Stimulated activated CD8-positive, alpha-beta memory T cell treated with anti-CD3 and anti-CD28 coated beads, Interleukin-15, amount 100 ng/mL, for 24 hours (primary cell): ENCODE data around the gene MAML3.

Experiments used
- DNase-seq: peaks from one replicate; pipeline ENCODE4 v3.0.0-alpha.2; 2020; ENCODE audit warnings: low read depth

MAML3 gene

GRCh38 chr4:139809757-139810140, 344.2 kb downstream of the MAML3 start:
- no peak for DNase-seq

DNA sequence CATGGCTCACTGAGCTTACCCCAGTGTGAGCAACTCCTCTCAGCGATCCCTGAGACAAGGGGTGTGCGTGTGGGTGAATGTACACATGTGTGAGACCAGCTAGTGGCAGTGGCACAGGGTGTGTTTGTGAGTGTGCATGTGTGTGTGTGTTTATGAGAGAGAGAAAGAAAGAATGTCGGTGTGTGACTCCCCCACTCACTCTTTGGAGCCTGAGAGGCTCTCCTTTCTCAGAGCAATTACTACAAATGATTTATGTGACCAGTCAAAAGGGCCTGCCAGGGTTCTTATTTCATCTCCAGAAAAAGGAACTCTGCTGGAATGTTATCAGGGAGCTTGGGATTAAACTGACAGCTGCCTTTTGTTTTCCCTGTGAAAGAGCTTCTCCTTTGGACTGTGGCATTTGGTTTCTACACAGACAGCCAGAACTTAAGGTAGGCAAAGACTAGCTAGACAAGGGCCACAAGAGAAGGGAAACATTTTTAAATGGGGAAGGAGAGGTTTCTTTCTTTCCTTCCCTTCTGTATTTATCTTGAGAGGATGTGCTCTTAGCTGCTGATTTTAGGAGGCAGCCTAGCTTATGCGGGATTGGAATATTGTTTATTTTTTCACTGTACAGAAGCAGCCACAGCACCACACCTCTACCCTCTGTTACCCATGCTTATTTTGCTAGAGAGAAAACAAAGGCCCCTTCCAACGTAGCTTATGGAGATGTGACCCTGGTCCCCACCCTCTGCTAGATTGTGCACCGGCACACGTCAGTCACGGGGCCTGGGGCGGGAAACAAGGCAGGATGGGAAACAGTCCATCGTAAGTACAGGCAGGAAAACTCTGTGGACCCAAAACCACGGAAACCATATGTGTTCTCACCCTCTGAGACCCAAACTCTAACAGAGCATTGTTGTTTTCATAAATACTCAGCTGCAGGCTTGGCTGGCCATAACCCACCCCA, 344.9 kb downstream of the MAML3 start:
- DNase-seq = no peak

GRCh38 chr4:139808381-139808807, 345.6 kb downstream of the MAML3 start:
- no peak for DNase-seq

GRCh38 chr4:139807483-139807882, 346.5 kb downstream of the MAML3 start:
- DNase-seq = no peak

GRCh38 chr4:139806929-139807328, 347.1 kb downstream of the MAML3 start:
- DNase-seq = no peak

GRCh38 chr4:139802931-139803330, 351.1 kb downstream of the MAML3 start:
- DNase-seq = no peak

DNA sequence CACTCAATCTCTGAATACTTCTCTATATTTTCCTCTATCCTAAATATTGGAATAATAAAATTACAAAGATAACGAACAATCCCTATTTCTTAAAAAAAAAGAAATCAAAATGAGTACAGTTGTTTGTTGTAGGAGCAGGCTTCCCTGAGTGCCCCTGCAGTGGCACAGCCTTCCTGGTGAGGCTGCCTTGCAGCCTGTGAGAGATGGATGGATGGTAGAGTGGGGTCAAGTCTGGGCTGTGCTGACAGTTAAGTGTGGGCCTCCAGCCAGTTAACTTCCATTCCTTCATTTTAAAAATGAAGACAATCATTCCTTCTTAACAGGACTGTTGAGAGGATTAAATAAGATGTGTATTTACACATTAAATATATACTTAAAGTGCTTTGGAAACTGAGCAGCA, 351.5 kb downstream of the MAML3 start:
- no peak for DNase-seq

GRCh38 chr4:139801895-139802294, 352.1 kb downstream of the MAML3 start:
- DNase-seq = no peak

DNA sequence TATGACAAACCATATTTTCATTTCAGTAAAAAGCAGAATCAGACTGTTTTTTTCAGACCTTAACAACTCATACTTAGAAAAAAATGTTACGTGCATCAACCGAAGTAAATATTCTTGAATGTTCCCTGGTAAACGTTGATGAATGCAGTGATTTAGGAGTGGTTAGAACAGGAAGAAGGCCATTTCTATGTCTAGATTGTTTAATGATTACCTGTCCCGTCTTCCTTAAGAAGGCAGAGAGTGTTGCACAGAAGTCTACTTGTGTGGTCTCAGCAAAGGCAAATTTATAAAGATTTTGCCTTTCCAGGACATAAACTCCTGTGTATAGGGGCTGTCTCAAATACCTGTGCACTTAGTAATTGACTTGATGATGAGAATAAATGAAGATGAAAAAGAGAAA, 353.9 kb downstream of the MAML3 start:
- DNase-seq = no peak

- no peak for DNase-seq
These were observed 354.4 kb downstream of the MAML3 start for GRCh38 chr4:139799615-139800014.

GRCh38 chr4:139798456-139798855, 355.5 kb downstream of the MAML3 start:
- DNase-seq = no peak

DNA sequence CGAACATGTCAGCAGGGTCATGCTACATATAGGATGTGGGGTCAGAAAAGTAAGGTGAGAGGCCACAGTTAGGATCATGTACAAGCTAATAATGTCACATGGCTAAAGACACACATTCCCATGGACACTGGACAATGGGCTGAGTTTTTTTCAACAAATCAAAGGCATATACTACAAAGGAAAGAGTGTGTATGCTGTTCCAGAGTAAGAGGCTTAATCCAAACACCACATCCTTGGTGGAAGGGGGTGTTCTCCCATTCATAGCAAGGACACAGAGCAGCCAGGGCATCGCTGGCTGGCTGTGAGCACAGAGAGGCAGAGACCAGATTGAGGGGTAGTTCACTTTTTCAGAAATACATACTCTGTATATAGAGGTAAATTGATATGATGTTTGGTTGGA, 356.7 kb downstream of the MAML3 start:
- no peak for DNase-seq

GRCh38 chr4:139795527-139796314, 358.3 kb downstream of the MAML3 start:
- no peak for DNase-seq

DNA sequence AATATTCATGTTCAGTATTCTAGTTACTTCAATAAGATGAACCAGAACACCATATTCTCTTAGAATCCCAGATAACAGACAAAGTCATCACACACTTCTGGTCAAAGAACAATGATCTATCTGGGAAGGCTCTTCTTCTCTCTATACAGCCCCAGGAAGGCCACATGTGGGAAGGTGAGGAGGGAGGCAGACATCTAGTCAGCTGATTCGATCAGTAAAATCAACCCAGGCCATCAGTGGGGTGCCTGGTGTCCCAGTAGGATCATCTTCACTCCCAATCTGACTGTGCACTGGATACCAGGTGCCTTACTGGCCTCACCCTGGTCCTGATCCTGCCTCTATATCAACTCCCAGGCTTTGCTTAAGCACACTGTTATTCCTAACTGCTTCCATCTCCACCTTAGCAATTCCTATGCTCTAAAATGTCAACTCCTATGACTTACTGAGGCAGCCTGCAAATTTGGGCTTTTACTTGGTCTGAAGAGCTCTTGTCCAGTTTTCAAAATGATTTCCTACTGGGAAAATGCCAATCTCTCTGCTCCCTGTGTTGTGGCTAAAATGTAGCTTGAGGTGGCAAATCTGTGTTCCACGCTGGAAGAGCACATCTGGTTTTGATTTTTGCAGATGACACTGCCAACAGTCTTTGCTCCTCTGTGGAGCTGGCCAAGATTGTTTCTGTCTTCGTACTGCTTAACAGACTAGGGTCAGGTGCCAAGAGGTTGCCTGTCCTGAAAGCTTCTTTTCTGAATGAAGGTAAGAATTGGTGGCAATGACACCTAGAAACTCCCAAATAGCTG, 359.6 kb downstream of the MAML3 start:
- no peak for DNase-seq

DNA sequence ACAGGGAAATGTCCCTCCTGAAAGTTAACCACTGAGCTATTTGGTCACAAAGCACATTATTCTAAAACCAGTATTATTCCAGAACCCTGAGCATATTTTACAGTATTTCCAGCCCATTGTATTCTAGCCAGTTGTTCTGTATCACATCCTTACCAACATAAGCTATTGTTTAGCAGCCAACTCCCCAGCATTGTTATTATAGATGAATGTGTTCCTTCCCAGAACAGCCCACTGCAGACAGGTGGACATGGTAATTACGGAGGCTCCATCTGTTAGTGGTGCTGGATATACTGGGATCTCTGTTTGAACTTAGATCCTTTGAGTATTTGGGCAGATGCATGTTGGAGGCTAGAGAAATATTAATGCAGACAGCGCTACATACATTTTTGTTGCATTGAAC, 362.3 kb downstream of the MAML3 start:
- DNase-seq = no peak

DNA sequence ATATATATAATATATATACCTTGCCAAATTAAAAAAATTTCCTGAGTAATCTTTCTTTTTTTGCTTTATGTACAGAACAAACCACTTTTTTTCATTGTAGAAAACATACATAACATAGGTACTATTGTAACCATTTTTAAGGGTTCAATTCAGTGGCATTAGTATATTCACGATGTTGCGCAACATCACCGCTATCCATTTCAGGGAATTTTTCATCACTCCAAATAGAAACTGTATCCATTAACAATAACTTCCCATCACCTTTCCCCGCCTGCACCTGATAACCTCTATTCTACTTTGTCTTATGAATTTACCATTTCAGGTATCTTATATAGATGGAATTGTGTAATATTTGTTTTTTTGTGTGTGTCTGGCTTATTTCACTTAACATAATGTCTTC, 363.7 kb downstream of the MAML3 start:
- no peak for DNase-seq

DNA sequence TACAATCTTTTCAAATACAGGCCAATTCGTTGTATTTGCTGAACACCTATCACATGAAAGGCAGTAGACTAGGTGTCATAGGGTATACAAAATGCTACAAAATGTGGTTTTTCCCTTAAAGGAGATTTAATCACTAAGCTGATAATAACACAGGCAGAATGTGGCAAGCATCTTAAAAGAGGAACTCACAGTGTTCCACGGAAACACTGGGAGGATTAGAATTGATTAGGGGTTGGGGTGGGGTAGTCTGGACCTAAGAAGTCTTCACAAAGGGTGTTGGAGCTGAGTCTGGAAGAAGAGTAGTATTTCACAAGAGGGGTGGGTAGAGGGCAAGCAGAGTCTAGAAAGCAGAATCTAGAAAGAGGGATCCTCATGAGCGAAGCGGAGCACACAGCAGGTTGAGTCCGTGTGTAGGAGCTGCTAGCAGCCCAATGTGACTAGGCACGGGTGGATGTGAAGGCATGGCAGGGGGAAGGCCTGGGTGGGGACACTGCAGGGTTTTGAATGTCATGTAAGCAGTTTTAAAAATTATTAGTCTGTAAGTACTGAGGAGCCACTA, 364.8 kb downstream of the MAML3 start:
- DNase-seq = no peak

DNA sequence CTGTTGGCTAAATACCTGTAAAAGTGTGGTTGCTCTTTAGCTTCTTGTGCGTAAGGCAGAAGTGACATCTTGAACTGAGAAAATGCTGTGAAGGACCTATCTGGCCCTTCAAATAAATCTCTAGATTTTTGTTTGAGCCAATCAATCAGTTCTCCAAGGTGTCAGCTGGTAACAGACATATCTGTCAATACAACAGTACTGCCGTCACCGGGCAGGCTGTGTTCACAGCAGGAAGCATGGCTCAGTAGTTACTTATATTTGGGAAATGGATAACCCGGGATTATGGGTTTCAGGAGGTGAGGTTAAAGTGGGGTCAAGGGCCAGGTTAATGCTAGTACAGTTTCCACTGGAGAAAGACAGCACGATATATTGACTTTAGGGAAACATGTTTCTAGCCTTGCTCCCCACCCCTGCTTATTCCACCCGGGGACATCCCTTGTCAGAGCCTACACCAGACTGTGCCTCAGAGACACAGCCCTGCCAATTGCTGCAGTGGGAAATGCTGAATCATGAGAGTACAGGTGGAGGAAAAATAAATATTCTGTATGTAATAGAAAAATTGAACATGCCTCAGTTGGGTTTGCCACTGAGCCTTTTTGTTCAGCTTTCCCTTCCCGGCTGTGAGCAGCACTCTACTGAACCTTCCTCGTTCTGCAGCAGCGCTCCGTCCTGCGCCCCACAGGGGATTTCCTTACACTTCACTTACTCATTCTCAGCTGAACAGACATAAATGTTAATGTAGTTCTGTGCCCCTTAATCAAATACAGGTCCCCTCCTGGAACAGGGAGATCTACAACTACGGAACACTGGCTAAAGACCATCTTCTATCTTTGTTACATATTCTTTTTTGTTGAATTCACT, 367.3 kb downstream of the MAML3 start:
- no peak for DNase-seq

DNA sequence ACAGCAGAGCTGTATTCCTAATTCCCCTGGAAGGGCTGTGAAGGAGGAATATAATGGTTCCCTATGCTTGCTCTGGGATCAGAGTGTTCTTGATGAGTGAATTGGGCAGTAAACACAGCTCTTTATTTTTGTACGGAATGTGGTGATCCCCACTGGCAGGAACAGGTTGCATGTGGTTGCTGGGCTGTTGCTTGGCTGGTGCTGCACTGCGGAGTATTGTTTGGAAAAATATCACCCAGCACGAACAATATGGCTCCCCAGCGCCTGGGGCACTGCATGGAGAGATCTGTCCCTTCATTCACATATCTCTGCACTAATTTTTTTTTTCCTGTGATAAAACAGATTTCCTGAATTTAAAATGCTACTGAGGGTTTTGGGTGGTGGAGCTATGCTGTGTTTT, 368.6 kb downstream of the MAML3 start:
- DNase-seq = no peak

DNA sequence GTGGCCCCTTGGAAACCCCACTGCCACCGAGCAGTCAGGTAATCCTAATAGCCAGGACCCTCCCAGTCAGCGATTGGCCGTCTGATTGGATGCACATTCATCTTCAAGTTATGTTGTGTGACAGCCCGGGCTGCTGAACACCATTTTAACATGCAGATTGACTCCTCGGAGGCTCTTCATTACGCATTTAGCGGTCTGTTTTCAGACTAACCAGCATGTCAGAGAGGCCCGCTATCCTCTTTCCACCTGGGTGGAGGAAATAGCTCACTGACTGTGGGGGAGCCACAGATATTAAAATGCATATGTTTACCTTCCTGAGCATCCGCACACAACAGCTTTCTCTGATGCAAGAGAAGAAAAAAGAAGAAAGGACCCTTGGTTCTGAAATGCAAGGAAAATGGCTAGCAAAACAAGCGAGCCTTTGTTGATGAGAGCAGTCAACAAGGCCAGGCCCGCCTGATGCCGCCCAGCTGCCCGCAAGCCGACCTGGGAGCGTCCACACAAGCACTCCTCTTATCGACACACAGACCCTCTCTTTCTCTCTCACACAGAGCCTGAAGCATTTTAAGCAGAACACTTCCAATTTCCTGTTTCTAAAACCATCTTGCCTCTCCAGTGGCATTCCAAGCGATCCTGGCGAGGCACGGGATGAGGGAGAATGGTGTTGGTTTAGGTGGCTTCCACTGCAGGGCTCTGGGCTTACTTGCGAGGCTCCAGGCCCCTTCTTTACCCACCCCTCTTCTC, 370.1 kb downstream of the MAML3 start:
- DNase-seq = no peak
